Measurements from ENCODE around the gene IGF2.

The IGF2 gene

GRCh38 chr11:2182692-2183474 lies 43.7 kb upstream of the IGF2 start:
- TF ChIP-seq ESRRG (CRISPR knock-in tag; IDR thresholded peaks at IDR 0.05) (no peak), RARB (CRISPR knock-in tag; IDR thresholded peaks at IDR 0.05) (no peak), ZFP30 (CRISPR knock-in tag; IDR thresholded peaks at IDR 0.05) (no peak), BACH2 (CRISPR knock-in tag; IDR thresholded peaks at IDR 0.05; ENCODE audit: borderline replicate concordance) (no peak), TCF4 (CRISPR knock-in tag; IDR thresholded peaks at IDR 0.05; ENCODE audit: borderline replicate concordance) (no peak), ISL1 (CRISPR knock-in tag; IDR thresholded peaks at IDR 0.05) (no peak), PPARA (CRISPR knock-in tag; IDR thresholded peaks at IDR 0.05; ENCODE audit: borderline replicate concordance) (no peak), OSR1 (CRISPR knock-in tag; IDR thresholded peaks at IDR 0.05) (no peak), ZNF565 (CRISPR knock-in tag; conservative IDR thresholded peaks at IDR 0.05; ENCODE audit: low read depth) (no peak), ZC3H10 (CRISPR knock-in tag; IDR thresholded peaks at IDR 0.05) (no peak), ZNF8 (CRISPR knock-in tag; IDR thresholded peaks at IDR 0.05) (no peak)
- ATAC-seq: no peak

- ATAC-seq: no peak
- TF ChIP-seq TOX (CRISPR knock-in tag; IDR thresholded peaks at IDR 0.05; ENCODE audit: borderline replicate concordance) (no peak), ZFP30 (CRISPR knock-in tag; IDR thresholded peaks at IDR 0.05) (no peak), ZC3H10 (CRISPR knock-in tag; IDR thresholded peaks at IDR 0.05) (no peak), ZNF70 (CRISPR knock-in tag; IDR thresholded peaks at IDR 0.05) (no peak)
These were observed 42.9 kb upstream of the IGF2 start for GRCh38 chr11:2182075-2182474.

- TF ChIP-seq ZFP30 (CRISPR knock-in tag; IDR thresholded peaks at IDR 0.05) (no peak), CREB5 (CRISPR knock-in tag; IDR thresholded peaks at IDR 0.05; ENCODE audit: low read depth) (no peak), ARNTL (CRISPR knock-in tag; IDR thresholded peaks at IDR 0.05; ENCODE audit: borderline replicate concordance, low read depth) (no peak), POU6F1 (CRISPR knock-in tag; IDR thresholded peaks at IDR 0.05; ENCODE audit: borderline replicate concordance, low read depth) (no peak), BACH2 (CRISPR knock-in tag; IDR thresholded peaks at IDR 0.05; ENCODE audit: borderline replicate concordance) (no peak), ZNF8 (CRISPR knock-in tag; IDR thresholded peaks at IDR 0.05) (no peak), OSR1 (CRISPR knock-in tag; IDR thresholded peaks at IDR 0.05) (no peak), SNAI2 (CRISPR knock-in tag; IDR thresholded peaks at IDR 0.05) (no peak), RARB (CRISPR knock-in tag; IDR thresholded peaks at IDR 0.05) (no peak), ZFP3 (CRISPR knock-in tag; IDR thresholded peaks at IDR 0.05) (no peak), ISL1 (CRISPR knock-in tag; IDR thresholded peaks at IDR 0.05) (no peak), PATZ1 (CRISPR knock-in tag; IDR thresholded peaks at IDR 0.05; ENCODE audit: borderline replicate concordance) (no peak), TOX (CRISPR knock-in tag; IDR thresholded peaks at IDR 0.05; ENCODE audit: borderline replicate concordance) (no peak), TSHZ2 (CRISPR knock-in tag; IDR thresholded peaks at IDR 0.05) (no peak), PPARA (CRISPR knock-in tag; IDR thresholded peaks at IDR 0.05; ENCODE audit: borderline replicate concordance) (no peak), TCF4 (CRISPR knock-in tag; IDR thresholded peaks at IDR 0.05; ENCODE audit: borderline replicate concordance) (no peak), GLIS3 (CRISPR knock-in tag; IDR thresholded peaks at IDR 0.05) (no peak)
- ATAC-seq: no peak
These were observed 41.7 kb upstream of the IGF2 start for GRCh38 chr11:2180789-2181370.
